Nephron progenitor cell (in vitro differentiated cells): Measurements from ENCODE around the gene TBC1D22A.

ENCODE experiments used
- DNase-seq: peaks from one replicate; pipeline ENCODE4 v3.0.0; 2021
- H3K27ac Mint-ChIP-seq: 2 replicates; pipeline ENCODE4 v1.8.0; 2021; ENCODE audit warnings: mild to moderate bottlenecking, moderate library complexity, mixed read lengths
- H3K27me3 Mint-ChIP-seq: 2 replicates; pipeline ENCODE4 v1.8.0; 2021; ENCODE audit warnings: mild to moderate bottlenecking, low read depth, mixed read lengths; ENCODE audit not compliant: poor library complexity
- H3K36me3 Mint-ChIP-seq: 2 replicates; pipeline ENCODE4 v1.8.0; 2021; ENCODE audit warnings: low read depth, mixed read lengths
- H3K4me1 Mint-ChIP-seq: 2 replicates; pipeline ENCODE4 v1.8.0; 2021; ENCODE audit warnings: mixed read lengths
- H3K4me3 Mint-ChIP-seq: 2 replicates; pipeline ENCODE4 v1.8.0; 2021; ENCODE audit warnings: mild to moderate bottlenecking, moderate library complexity, mixed read lengths
- H3K9me3 Mint-ChIP-seq: 2 replicates; pipeline ENCODE4 v1.8.0; 2021; ENCODE audit warnings: mild to moderate bottlenecking, moderate library complexity, mixed read lengths
- CTCF ChIP-seq: fragments of 200-600 bp; sonication (generic); IDR thresholded peaks from 2 replicates; pipeline ENCODE4 v1.5.0; 2021; ENCODE audit warnings: antibody characterized with exemption

TBC1D22A gene

GRCh38 chr22:46961591-46962295, 199.3 kb downstream of the TBC1D22A start:
- Mint-ChIP-seq H3K27me3 (peaks cover 4% of the 10 kb centered on the region), H3K9me3 (no peaks in the 10 kb centered on the region), H3K4me3 (no peak overlapping the region), H3K27ac (peak overlapping the region; percentile 26), H3K4me1 (peaks cover 41% of the 10 kb centered on the region), H3K36me3 (no peaks in the 10 kb centered on the region)
- DNase-seq, result no peak
- TF ChIP-seq CTCF, result no peak

GRCh38 chr22:46962406-46962805, 200.0 kb downstream of the TBC1D22A start:
- peaks cover 45% of the 10 kb centered on the region for H3K4me1 Mint-ChIP-seq
- no peak overlapping the region for H3K4me3 Mint-ChIP-seq
- no peak for DNase-seq
- no peaks in the 10 kb centered on the region for H3K36me3 Mint-ChIP-seq
- no peak overlapping the region for H3K27ac Mint-ChIP-seq
- peaks cover 4% of the 10 kb centered on the region for H3K27me3 Mint-ChIP-seq
- no peaks in the 10 kb centered on the region for H3K9me3 Mint-ChIP-seq
- no peak for TF ChIP-seq CTCF

GRCh38 chr22:46963672-46964545, 201.5 kb downstream of the TBC1D22A start:
- H3K27ac Mint-ChIP-seq, result peak overlapping the region; percentile 29
- H3K4me1 Mint-ChIP-seq, result peaks cover 55% of the 10 kb centered on the region
- H3K4me3 Mint-ChIP-seq, result no peak overlapping the region
- H3K36me3 Mint-ChIP-seq, result no peaks in the 10 kb centered on the region
- no peak for TF ChIP-seq CTCF
- H3K9me3 Mint-ChIP-seq, result no peaks in the 10 kb centered on the region
- DNase-seq, result no peak
- H3K27me3 Mint-ChIP-seq, result peaks cover 4% of the 10 kb centered on the region

- Mint-ChIP-seq H3K27me3 (peaks cover 4% of the 10 kb centered on the region), H3K9me3 (no peaks in the 10 kb centered on the region), H3K4me3 (no peak overlapping the region), H3K36me3 (no peaks in the 10 kb centered on the region), H3K4me1 (peaks cover 66% of the 10 kb centered on the region), H3K27ac (no peak overlapping the region)
- DNase-seq, result no peak
- TF ChIP-seq CTCF, result no peak
Measured at GRCh38 chr22:46964773-46965550, 202.5 kb downstream of the TBC1D22A start.

- Mint-ChIP-seq H3K4me1 (peaks cover 74% of the 10 kb centered on the region), H3K4me3 (no peak overlapping the region), H3K36me3 (no peaks in the 10 kb centered on the region), H3K9me3 (no peaks in the 10 kb centered on the region), H3K27ac (peak overlapping the region; percentile 17), H3K27me3 (peaks cover 4% of the 10 kb centered on the region)
- TF ChIP-seq CTCF, result no peak
- no peak for DNase-seq
Measured at GRCh38 chr22:46965555-46966494, 203.4 kb downstream of the TBC1D22A start.
